ENCODE data around the gene ENOX2.
"Not testable (repeated sequence)": the region's sequence is repeated elsewhere in the genome, so short reads cannot be mapped to it uniquely, and the experiment has no call there.

ENOX2 gene

GRCh38 chrX:130825525-130825924 is 77.5 kb downstream of the ENOX2 start:
- DNase-seq, result no peak

DNA sequence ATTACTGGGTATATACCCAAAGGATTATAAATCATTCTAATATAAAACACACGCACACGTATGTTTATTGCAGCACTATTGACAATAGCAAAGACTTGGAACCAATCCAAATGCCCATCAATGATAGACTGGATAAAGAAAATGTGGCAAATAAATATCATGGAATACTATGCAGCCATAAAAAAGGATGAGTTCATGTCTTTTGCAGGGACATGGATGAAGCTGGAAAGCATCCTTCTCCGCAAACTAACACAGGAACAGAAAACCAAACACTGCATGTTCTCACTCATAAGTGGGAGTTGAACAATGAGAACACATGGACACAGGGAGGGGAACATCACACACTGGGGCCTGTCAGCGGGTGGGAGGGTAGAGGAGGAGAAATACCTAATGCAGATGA is 83.6 kb downstream of the ENOX2 start:
- not testable (repeated sequence) for DNase-seq

GRCh38 chrX:130813932-130814331 is 89.1 kb downstream of the ENOX2 start:
- DNase-seq, result not testable (repeated sequence)

- DNase-seq, result no peak
These were observed 92.4 kb downstream of the ENOX2 start for GRCh38 chrX:130810561-130810960.

DNA sequence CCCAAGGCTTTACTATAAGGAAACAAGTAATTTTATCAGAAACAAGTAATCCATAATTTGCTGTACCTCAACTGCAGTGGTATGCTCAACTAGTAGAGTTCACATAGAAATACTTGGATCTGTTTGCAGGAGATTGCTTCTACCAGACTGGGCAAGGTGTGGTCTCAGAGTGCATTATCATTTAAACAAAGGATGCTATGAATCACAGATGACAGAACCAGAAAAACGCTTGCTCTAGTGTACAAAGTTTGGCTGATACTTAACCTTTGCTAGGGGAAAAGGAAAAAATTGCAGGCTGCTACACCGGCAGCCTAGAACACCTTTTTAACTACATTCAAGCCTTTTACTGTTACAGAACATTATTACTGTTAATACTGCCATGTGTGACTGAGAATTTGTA is 97.1 kb downstream of the ENOX2 start:
- DNase-seq, result no peak

- DNase-seq, result no peak
These were observed 99.5 kb downstream of the ENOX2 start for GRCh38 chrX:130803537-130803936.

GRCh38 chrX:130801901-130802300 is 101.1 kb downstream of the ENOX2 start:
- no peak for DNase-seq

DNA sequence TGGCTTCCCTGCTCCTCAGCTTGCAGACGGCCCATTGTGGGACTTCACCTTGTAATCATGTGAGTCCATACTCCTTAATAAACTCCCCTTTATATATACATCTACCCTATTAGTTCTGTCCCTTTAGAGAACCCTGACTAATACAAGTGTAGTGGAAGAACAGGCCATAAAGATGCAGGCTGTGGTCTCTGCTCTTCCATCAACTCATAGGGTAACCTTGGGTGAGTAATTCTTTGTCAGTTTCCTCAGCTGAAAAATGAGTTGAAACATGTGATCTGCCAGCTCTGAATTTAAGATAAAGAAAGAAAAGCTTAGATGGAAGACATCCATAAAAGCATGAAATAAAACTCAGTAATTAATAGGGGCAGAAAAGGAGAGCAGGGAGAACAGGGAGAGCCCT is 103.6 kb downstream of the ENOX2 start:
- DNase-seq, result no peak

GRCh38 chrX:130793975-130794374 is 109.0 kb downstream of the ENOX2 start:
- no peak for DNase-seq

GRCh38 chrX:130791870-130792269 is 111.1 kb downstream of the ENOX2 start:
- DNase-seq, result not testable (repeated sequence)

DNA sequence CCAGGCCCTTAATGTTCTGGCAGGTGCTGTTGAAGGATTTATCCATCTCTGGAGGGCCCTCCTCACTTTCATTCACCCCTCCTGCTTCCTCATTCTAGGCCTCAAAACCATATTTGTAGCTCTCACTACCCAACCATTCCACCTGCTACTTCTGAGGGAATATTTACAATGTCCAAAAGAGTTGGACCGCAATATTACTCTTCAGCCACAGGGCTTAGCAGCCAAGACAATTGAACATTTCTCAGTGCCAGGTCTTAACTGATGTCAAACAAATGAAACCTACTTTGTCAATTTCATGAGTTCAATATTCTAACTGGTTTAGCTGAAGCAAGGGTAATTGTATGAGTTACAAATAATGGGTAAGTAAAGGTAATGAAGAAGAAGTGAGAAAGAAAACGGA is 113.2 kb downstream of the ENOX2 start:
- DNase-seq, result no peak

GRCh38 chrX:130788786-130789581 is 114.0 kb downstream of the ENOX2 start:
- DNase-seq, result no peak

DNA sequence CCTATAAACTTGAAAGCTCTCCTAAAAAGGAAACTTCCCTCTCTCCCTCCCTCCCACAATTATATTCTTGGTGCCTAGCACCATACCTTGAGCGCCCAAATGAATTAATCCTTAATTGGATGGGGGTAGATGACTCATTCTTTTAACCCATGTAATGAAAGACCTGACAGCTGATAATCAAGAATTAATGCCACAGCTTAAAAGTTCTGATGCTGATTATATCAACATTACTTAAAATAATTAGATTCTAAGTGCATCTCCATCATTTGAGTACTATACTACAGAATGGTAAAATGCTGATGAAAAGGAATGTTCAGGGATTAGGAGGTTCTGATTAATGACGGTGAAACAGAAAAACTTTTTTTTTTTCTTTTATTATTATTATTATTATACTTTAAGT is 117.0 kb downstream of the ENOX2 start:
- DNase-seq, result no peak

DNA sequence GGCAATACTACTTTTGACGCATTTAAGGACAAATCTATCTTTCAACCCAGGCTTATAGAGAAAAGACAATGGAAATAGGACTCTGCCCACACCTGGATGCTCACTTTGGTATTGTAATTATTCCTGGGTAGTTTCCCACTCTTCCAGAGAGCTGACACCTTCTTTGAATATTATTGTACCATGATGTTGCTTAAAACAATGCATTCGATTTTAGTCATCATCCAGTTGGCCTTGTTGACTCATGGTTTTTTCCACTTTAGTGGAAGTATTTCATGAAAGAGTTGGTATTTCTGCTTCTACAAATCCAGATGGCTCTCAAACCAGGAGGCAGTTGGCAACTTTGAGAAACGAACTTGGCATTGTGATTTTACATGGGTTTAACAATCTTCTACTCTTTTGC is 124.2 kb downstream of the ENOX2 start:
- DNase-seq, result no peak

- DNase-seq, result no peak
These were observed 127.2 kb downstream of the ENOX2 start for GRCh38 chrX:130775849-130776248.

DNA sequence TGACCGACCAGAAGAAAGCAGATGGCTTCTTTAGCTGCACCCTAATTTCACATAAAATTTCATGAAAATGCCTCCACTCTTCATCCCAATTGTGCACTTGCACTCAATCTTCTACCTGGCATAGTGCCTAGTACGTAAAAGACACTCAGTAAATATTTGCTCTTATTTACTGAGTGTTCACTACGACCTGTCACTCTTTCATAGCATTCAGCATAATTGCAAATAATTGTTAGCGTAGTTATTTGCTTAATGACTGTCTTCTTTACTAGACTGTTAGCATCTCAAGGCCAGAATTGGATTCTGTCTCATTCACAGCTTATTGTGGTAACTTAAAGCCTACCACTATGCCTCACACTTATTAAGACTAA is 130.2 kb downstream of the ENOX2 start:
- no peak for DNase-seq

- no peak for DNase-seq
These were observed 130.8 kb downstream of the ENOX2 start for GRCh38 chrX:130772105-130772775.

DNA sequence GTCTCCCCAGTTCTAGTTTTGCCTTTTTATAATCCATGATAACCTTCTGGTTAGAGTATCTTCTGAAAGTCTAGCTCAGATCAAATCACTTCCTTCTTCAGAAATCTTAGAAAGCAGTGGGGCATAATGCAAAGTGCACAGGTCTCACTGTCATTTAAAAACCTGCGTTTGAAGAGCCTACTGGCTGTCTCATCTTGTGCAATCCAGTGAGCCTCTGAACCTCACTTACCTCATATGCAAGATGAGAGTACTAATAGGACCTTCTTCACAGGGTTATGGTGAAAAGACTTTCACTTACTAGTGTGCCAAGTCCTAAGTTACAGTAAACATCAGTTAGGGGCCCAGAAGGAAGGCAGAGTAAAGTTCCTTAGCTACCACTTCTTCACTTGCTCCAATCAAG is 131.4 kb downstream of the ENOX2 start:
- no peak for DNase-seq

DNA sequence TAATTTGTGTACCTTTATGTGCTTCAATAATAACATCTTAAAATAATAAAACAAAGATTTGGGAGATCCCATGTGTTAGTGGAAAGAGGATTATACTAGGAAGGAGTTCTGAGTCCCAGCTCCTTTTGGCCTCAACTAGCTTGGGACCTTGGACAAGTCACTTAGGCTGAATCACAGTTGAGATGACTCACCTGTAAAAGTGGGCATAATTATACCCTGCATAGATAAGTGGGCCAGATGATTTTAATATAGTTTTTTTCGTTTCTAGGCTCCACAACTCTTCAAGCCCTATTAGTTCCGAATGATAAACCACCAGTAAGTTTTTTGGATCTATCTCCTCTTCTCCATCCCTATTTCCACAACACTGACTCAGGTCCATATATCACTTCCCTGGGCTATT is 131.8 kb downstream of the ENOX2 start:
- DNase-seq, result no peak

GRCh38 chrX:130770615-130771014 is 132.4 kb downstream of the ENOX2 start:
- no peak for DNase-seq

DNA sequence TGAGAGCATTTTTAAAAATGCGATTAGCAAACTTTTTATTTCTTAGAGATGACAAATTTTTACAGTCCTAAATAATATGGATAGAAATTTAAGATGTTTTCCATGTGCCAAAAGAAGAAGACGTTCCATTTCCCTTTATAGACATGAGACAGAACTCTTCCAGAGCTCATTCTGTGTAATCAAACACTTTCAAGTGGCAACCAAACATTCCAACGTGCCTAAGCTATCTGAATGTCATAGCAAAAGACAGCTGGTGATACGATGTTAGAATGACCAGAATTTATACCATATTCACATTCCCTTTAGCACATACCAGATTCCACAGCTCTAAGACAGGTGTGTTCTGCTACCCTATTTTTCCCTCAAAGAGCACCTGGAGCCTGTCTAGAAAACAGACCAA is 133.2 kb downstream of the ENOX2 start:
- DNase-seq, result no peak

- DNase-seq, result no peak
These were observed 144.9 kb downstream of the ENOX2 start for GRCh38 chrX:130758072-130758471.

DNA sequence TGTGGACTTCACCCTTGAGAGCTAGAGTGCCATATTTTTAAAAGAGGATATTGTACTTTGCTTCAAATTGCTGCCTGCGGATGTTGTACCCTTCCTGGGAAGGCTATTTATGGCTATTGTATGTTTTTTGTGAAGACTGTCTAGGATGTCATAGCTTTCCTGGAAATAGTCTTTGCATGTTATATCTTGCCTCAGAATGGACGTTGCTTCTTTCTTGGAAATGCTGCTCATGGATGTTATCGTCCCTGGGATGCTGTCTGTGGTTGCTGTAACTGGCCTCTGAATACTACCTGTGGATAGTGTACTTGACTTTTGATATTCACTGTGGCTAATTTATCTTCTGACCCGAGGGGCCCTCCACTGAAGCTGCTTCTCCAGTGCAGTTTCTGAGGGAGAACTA is 146.8 kb downstream of the ENOX2 start:
- no peak for DNase-seq

GRCh38 chrX:130754353-130754752 is 148.7 kb downstream of the ENOX2 start:
- no peak for DNase-seq

Measured in activated CD4-positive, alpha-beta T cell treated with anti-CD3 and anti-CD28 coated beads for 1 hour (primary cell).